H9 (cell line): ENCODE results near the gene ASH1L. TPM values are rescaled to one million over a fixed set of nuclear protein-coding genes. Genes with fewer than 3 reads are reported as not detected.

Source experiments
- DNase-seq: peaks from one replicate; pipeline ENCODE4 v3.0.0-alpha.2; 2017
- H2AFZ ChIP-seq: one replicate; pipeline ENCODE4 v1.6.1; 2013; ENCODE audit warnings: mild to moderate bottlenecking, low read length, control low read depth, moderate library complexity
- H2AK5ac ChIP-seq: 2 replicates; pipeline ENCODE4 v1.6.1; 2013; ENCODE audit warnings: low read length, control low read depth, mixed read lengths; ENCODE audit not compliant: insufficient read length
- H2BK120ac ChIP-seq: one replicate; pipeline ENCODE4 v1.6.1; 2013; ENCODE audit warnings: low read depth, mild to moderate bottlenecking, low read length, control low read depth, inconsistent platforms; ENCODE audit not compliant: poor library complexity, severe bottlenecking
- H2BK12ac ChIP-seq: 2 replicates; pipeline ENCODE4 v1.6.1; 2013; ENCODE audit warnings: low read length, control low read depth, mixed read lengths, low read depth; ENCODE audit not compliant: insufficient read length
- H2BK15ac ChIP-seq: 2 replicates; pipeline ENCODE4 v1.6.1; 2013; ENCODE audit warnings: low read depth, low read length, control low read depth
- H2BK20ac ChIP-seq: one replicate; pipeline ENCODE4 v1.6.1; 2013; ENCODE audit warnings: low read depth, mild to moderate bottlenecking, low read length, control low read depth, inconsistent platforms; ENCODE audit not compliant: poor library complexity, severe bottlenecking
- H2BK5ac ChIP-seq: 2 replicates; pipeline ENCODE4 v1.6.1; 2013; ENCODE audit warnings: low read length, control low read depth, mixed read lengths; ENCODE audit not compliant: insufficient read length
- H3K14ac ChIP-seq: 2 replicates; pipeline ENCODE4 v1.6.1; 2013; ENCODE audit warnings: low read length, control low read depth; ENCODE audit not compliant: insufficient read depth
- H3K18ac ChIP-seq: 2 replicates; pipeline ENCODE4 v1.6.1; 2013; ENCODE audit warnings: low read depth, mild to moderate bottlenecking, mixed read lengths, low read length, control low read depth; ENCODE audit not compliant: insufficient read length
- H3K23ac ChIP-seq: 2 replicates; pipeline ENCODE4 v1.6.1; 2013; ENCODE audit warnings: low read length, control low read depth, mixed read lengths, low read depth; ENCODE audit not compliant: insufficient read length
- H3K23me2 ChIP-seq: 2 replicates; pipeline ENCODE4 v1.6.1; 2013; ENCODE audit warnings: low read depth, mild to moderate bottlenecking, mixed read lengths, low read length, control low read depth; ENCODE audit not compliant: insufficient read length, poor library complexity, severe bottlenecking
- H3K27ac ChIP-seq: 2 replicates; pipeline ENCODE4 v1.5.1; 2013; ENCODE audit warnings: low read length, control low read depth, mixed read lengths, low read depth; ENCODE audit not compliant: insufficient read length
- H3K27me3 ChIP-seq: 2 replicates; pipeline ENCODE4 v1.6.1; 2013; ENCODE audit warnings: low read length, control low read depth, inconsistent platforms; ENCODE audit not compliant: insufficient read depth
- H3K4ac ChIP-seq: 2 replicates; pipeline ENCODE4 v1.6.1; 2013; ENCODE audit warnings: low read depth, mild to moderate bottlenecking, control low read depth, inconsistent platforms, low read length, moderate library complexity
- H3K4me1 ChIP-seq: 2 replicates; pipeline ENCODE4 v1.6.1; 2013; ENCODE audit warnings: low read length, control low read depth, inconsistent platforms; ENCODE audit not compliant: insufficient read depth
- H3K4me2 ChIP-seq: 2 replicates; pipeline ENCODE4 v1.6.1; 2013; ENCODE audit warnings: low read length, control low read depth, mixed read lengths; ENCODE audit not compliant: insufficient read length, insufficient read depth
- H3K56ac ChIP-seq: 2 replicates; pipeline ENCODE4 v1.6.1; 2013; ENCODE audit warnings: low read depth, mild to moderate bottlenecking, mixed read lengths, low read length, control low read depth; ENCODE audit not compliant: insufficient read length
- H3K79me1 ChIP-seq: 2 replicates; pipeline ENCODE4 v1.6.1; 2013; ENCODE audit warnings: low read depth, mild to moderate bottlenecking, moderate library complexity, low read length, control low read depth, inconsistent platforms; ENCODE audit not compliant: insufficient read depth, poor library complexity, severe bottlenecking
- H3K79me2 ChIP-seq: 2 replicates; pipeline ENCODE4 v1.6.1; 2013; ENCODE audit warnings: low read length, control low read depth, inconsistent platforms; ENCODE audit not compliant: insufficient read depth
- H3K9ac ChIP-seq: 2 replicates; pipeline ENCODE4 v1.6.1; 2013; ENCODE audit warnings: low read length, control low read depth, mixed read lengths; ENCODE audit not compliant: insufficient read length; ENCODE audit errors: extremely low read depth
- H3K9me3 ChIP-seq: one replicate; pipeline ENCODE4 v1.6.1; 2013; ENCODE audit warnings: low read depth, low read length, inconsistent platforms; ENCODE audit not compliant: control insufficient read depth
- H3T11ph ChIP-seq: one replicate; pipeline ENCODE4 v1.6.1; 2013; ENCODE audit warnings: mild to moderate bottlenecking, low read length, control low read depth, inconsistent platforms
- H4K20me1 ChIP-seq: one replicate; pipeline ENCODE4 v1.6.1; 2013; ENCODE audit not compliant: control insufficient read depth, insufficient read length, insufficient read depth
- H4K5ac ChIP-seq: 2 replicates; pipeline ENCODE4 v1.6.1; 2013; ENCODE audit warnings: low read depth, mild to moderate bottlenecking, mixed read lengths, low read length, control low read depth; ENCODE audit not compliant: insufficient read length
- H4K8ac ChIP-seq: replicated peaks from 2 replicates; pipeline ENCODE4 v1.6.1; 2013; ENCODE audit warnings: low read length, control low read depth, mixed read lengths, low read depth; ENCODE audit not compliant: insufficient read length
- H4K91ac ChIP-seq: 2 replicates; pipeline ENCODE4 v1.6.1; 2013; ENCODE audit warnings: low read depth, mild to moderate bottlenecking, moderate library complexity, mixed read lengths, low read length, control low read depth; ENCODE audit not compliant: insufficient read length
- H3K27ac Mint-ChIP-seq, 3 experiments: 2 replicates in 2 of 3; 3 replicates in 1 of 3; pipeline ENCODE4 v1.8.0; 2020 to 2021; ENCODE audit warnings: mixed read lengths in 3 of 3, mild to moderate bottlenecking in 1 of 3, moderate library complexity in 1 of 3
- H3K27me3 Mint-ChIP-seq: 2 replicates; pipeline ENCODE4 v1.8.0; 2021; ENCODE audit warnings: low read depth, mild to moderate bottlenecking, moderate library complexity, mixed read lengths
- H3K36me3 Mint-ChIP-seq, 3 experiments: 2 replicates in 2 of 3; 3 replicates in 1 of 3; pipeline ENCODE4 v1.8.0; 2020 to 2021; ENCODE audit warnings: low read depth in 3 of 3, mixed read lengths in 3 of 3; ENCODE audit not compliant: insufficient read depth in 1 of 3
- H3K4me1 Mint-ChIP-seq, 2 experiments: 2 replicates each; pipeline ENCODE4 v1.8.0; 2020; ENCODE audit warnings: mixed read lengths in 2 of 2
- H3K4me3 Mint-ChIP-seq, 2 experiments: 2 replicates in 1 of 2; 3 replicates in 1 of 2; pipeline ENCODE4 v1.8.0; 2020 to 2021; ENCODE audit warnings: mild to moderate bottlenecking in 2 of 2, mixed read lengths in 2 of 2, moderate library complexity in 1 of 2
- H3K9me3 Mint-ChIP-seq, 2 experiments: 2 replicates in 1 of 2; 3 replicates in 1 of 2; pipeline ENCODE4 v1.8.0; 2020; ENCODE audit warnings: mild to moderate bottlenecking in 2 of 2, mixed read lengths in 2 of 2, moderate library complexity in 1 of 2
- CTCF ChIP-seq: fragments of 200-600 bp; sonication (generic); conservative IDR thresholded peaks from 3 replicates; pipeline ENCODE4 v1.8.0; 2021; ENCODE audit warnings: antibody characterized with exemption, mild to moderate bottlenecking
- WGBS: extraction: QIAGEN DNeasy Blood & Tissue Kit; methylation state at CpG from one replicate; pipeline ENCODE4 v1.1.7; 2013; ENCODE audit warnings: missing lambda C conversion rate, low lambda C conversion rate, mixed read lengths; ENCODE audit not compliant: insufficient read length; ENCODE audit errors: extremely low coverage; 5-methylcytosine and 5-hydroxymethylcytosine counted together
- total RNA-seq: library from RNA; stranded (reverse); gene quantifications from 2 replicates; pipeline ENCODE4 v1.2.1, GENCODE V29; 2021

ASH1L gene
- total RNA-seq, 1 experiment from 2014 or later = 32.8 TPM

GRCh38 chr1:155454096-155454495 lies 108.5 kb downstream of the ASH1L start:
- no peaks in the 10 kb centered on the region for H3K27me3 ChIP-seq
- H2AFZ ChIP-seq = no peak overlapping the region
- H3K23me2 ChIP-seq = no peaks in the 10 kb centered on the region
- no peak overlapping the region for H3K4ac ChIP-seq
- no peak overlapping the region for H3K27ac Mint-ChIP-seq
- no peaks in the 10 kb centered on the region for H3K4me1 Mint-ChIP-seq
- no peak for DNase-seq
- no peak overlapping the region for H3K23ac ChIP-seq
- H3K18ac ChIP-seq = no peak overlapping the region
- H4K91ac ChIP-seq = no peak overlapping the region
- no peaks in the 10 kb centered on the region for H3K79me2 ChIP-seq
- no peak overlapping the region for H3K9ac ChIP-seq
- no peak overlapping the region for H3K27ac ChIP-seq
- no peak overlapping the region for H2BK15ac ChIP-seq
- H3K4me1 ChIP-seq = no peaks in the 10 kb centered on the region
- no peak overlapping the region for H3K4me3 Mint-ChIP-seq
- H3K27me3 Mint-ChIP-seq = no peaks in the 10 kb centered on the region
- H3K9me3 Mint-ChIP-seq = no peaks in the 10 kb centered on the region
- no peak overlapping the region for H2BK20ac ChIP-seq
- H3K9me3 ChIP-seq = no peaks in the 10 kb centered on the region
- no CpG with 5 or more reads among the region's 1 CpG for WGBS
- no peak overlapping the region for H2BK5ac ChIP-seq
- H3K79me1 ChIP-seq = no peaks in the 10 kb centered on the region
- no peak overlapping the region for H3K56ac ChIP-seq
- no peak overlapping the region for H4K8ac ChIP-seq
- H2BK12ac ChIP-seq = no peak overlapping the region
- H3T11ph ChIP-seq = no peak overlapping the region
- H3K4me2 ChIP-seq = no peak overlapping the region
- H4K20me1 ChIP-seq = no peaks in the 10 kb centered on the region
- no peak overlapping the region for H2BK120ac ChIP-seq
- no peak for TF ChIP-seq CTCF
- H2AK5ac ChIP-seq = no peak overlapping the region
- H3K14ac ChIP-seq = no peak overlapping the region
- peaks cover 13 to 19% (median 18%) of the 10 kb centered on the region in 3 experiments; a peak in 5 of 7 replicates for H3K36me3 Mint-ChIP-seq
- H4K5ac ChIP-seq = no peak overlapping the region
